Epithelial cell of proximal tubule (primary cell): ENCODE data around the gene HIVEP3. TPM values are rescaled to one million over a fixed set of nuclear protein-coding genes. Genes with fewer than 3 reads are reported as not detected.

ENCODE experiments used
- DNase-seq: peaks from one replicate; pipeline ENCODE4 v3.0.0-alpha.2; 2011; ENCODE audit warnings: low read depth
- H3K4me3 ChIP-seq: 2 replicates; pipeline ENCODE4 v1.5.1; 2011; ENCODE audit warnings: low read depth, mild to moderate bottlenecking, low read length
- CTCF ChIP-seq: conservative IDR thresholded peaks from 2 replicates; pipeline ENCODE4 v1.5.1; 2012; ENCODE audit warnings: low read depth, mild to moderate bottlenecking, low read length
- total RNA-seq: library from RNA; depleted of rRNA; stranded (reverse); fragments of >200 nt; gene quantifications from 2 replicates; pipeline ENCODE4 v1.2.3, GENCODE V29; 2015

The HIVEP3 gene
- total RNA-seq, 1 donor from 2014 or later: 3.9 TPM

DNA sequence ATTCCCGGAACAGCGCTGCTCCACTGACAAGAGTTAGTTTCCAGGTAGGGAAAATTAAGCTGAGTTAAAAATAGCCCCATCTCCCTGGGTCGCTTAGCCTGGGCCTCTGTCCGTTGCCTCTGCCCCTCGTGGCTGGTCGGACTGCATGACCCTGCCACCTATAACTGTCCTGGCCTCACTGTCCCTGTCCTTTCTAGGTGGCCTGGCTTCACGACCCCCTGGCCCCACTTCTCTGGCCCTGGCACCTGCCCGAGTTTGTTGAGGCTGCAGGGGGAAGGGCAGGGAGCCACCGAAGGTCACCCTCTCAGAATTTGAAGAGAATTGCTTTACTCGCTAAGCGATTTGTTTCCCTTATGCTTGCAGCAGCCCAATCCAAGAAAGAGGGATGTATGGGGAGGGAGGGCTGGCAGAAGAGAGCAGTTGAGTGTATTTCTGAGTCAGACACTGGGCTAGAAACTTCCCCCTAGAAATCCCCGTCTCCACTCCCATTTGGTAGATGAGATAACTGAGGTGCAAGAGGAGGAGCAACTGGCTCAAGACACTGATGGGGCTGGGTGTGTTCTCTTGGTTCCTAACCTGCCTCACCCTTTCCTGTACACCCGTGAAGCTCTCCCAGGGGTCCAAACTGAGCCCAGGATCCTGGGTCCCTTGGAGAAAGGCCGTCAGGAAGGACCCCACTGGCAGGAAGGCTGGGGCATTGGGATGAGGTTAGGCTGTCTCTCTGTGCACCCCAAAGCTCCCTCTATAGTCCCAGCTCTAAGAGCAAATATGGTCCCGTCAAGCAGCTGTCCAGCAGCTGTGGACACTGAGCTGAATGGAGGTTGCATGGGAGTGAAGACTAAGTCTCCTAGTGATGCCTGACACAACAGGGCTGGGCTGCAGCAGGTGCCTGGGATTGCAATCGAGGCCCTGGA is 431.3 kb downstream of the HIVEP3 start:
- no peak overlapping the region for H3K4me3 ChIP-seq
- no peak for DNase-seq
- no peak for TF ChIP-seq CTCF

DNA sequence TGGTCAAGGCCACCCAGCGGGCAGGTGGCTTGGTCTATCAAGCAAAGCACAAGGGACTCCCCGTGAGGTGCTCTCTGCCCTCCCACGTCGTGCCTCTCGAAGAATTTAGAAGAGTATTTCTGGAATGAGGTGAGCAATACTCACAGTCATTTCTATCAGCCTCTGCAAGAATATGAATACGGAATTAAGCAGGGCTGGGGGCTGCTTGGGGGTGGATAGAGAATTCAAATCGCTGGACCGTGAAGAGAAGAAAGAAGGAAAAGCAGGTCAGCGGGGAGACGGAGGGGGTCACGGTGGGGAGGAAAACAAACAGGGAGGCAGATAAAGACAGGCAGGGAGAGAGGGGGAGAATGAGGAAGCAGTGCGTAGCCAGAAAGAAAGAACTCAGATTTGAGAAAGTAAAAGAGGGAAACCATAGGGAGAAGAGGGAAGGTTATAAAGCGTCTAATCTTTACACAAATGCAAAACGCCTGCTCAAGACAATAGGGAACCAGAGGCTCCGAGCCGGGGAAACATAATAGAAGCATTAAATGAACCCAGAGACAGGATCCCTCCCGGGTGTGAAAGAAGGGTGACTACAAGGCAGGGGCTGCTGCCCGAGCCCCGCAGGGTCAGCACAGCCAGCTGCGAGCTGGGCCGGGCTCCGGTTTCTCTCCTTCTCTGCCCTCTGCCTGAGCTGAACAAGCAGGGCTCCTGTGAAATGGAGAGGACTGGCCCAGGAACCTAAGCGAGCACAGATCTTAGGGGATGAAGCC is 432.2 kb downstream of the HIVEP3 start:
- no peak overlapping the region for H3K4me3 ChIP-seq
- no peak for TF ChIP-seq CTCF
- DNase-seq: peak; percentile 86

DNA sequence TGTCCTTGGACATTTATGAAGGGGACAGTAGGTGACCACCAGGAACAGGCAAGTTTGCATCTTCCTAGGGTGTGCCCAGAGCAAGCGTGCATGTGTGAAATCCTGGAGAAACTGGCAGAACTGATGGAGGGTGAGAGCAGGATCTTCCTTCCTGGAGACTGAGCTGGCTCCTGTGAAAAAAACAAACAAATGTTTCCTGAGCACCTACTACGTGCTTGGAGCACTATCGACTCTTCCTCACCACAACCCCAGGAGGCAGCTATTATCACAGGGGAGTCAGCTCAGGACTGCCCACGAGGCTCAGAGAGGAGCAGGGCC is 432.7 kb downstream of the HIVEP3 start:
- H3K4me3 ChIP-seq: no peak overlapping the region
- DNase-seq: no peak
- TF ChIP-seq CTCF: no peak

DNA sequence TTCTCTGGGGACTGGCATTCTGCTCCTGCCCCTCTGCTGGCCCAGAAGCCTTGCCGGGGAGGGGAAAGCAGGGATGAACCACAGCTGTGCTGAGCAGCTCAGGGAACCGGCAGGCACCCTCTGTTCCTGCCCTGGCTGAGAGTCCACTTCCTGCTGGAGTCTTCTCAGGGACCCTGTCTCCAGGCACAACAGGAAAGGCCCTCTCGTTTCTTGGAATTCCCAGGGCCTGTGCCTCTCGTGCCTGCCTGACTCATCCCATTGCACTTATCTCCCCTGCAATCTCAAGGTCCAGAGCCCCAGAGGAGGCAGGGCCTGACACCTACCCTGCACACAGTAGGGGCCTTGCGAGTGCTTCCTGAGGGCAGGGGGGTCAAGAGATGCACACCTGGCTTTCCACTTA is 433.1 kb downstream of the HIVEP3 start:
- no peak for TF ChIP-seq CTCF
- H3K4me3 ChIP-seq: no peak overlapping the region
- no peak for DNase-seq

GRCh38 chr1:41484402-41485241 is 434.1 kb downstream of the HIVEP3 start, which contains the start of gene EDN2:
TSS of gene EDN2 (minus strand) at chr1:41484683. CDS start at chr1:41484601, 82 bp downstream.
- no peak within 1 kb of the TSS for H3K4me3 ChIP-seq
- peak; percentile 43 for TF ChIP-seq CTCF
- no peak for DNase-seq

GRCh38 chr1:41483960-41484401 is 434.7 kb downstream of the HIVEP3 start:
- TF ChIP-seq CTCF: no peak
- no peak for DNase-seq
- H3K4me3 ChIP-seq: no peak overlapping the region
